ENCODE data around the gene USP36. TPM values are rescaled to one million over a fixed set of nuclear protein-coding genes. Genes with fewer than 3 reads are reported as not detected.
A peak's percentile ranks its signal among the peaks of the same experiment; 100 is the strongest.

USP36 gene
- total RNA-seq, 1 experiment from 2014 or later = 37.5 TPM

- Histone ChIP-seq H3K27me3 (ENCODE audit: low read length) (no peaks in the 10 kb centered on the region), H3F3A (ENCODE audit: low read length, unreplicated experiment) (no peaks in the 10 kb centered on the region), H3K79me2 (ENCODE audit: low read length) (peaks cover 14% of the 10 kb centered on the region), H3K9me2 (replicated peaks; ENCODE audit: low read length) (no peaks in the 10 kb centered on the region), H3K4me2 (ENCODE audit: low read length) (peak overlapping the region; percentile 10; the same call in 1 of the 2 replicates), H3K36me3 (ENCODE audit: low read depth, low read length) (no peaks in the 10 kb centered on the region), H4K20me1 (ENCODE audit: low read length) (peaks cover 2% of the 10 kb centered on the region), H3K4me3 (ENCODE audit: low read length) (no peak overlapping the region), H3K4me1 (ENCODE audit: insufficient read depth, low read length) (peaks cover 18% of the 10 kb centered on the region), H3K27ac (ENCODE audit: low read length) (peak overlapping the region; percentile 50), H3K9me3 (ENCODE audit: low read length) (no peaks in the 10 kb centered on the region), H2AFZ (ENCODE audit: low read length) (0 out of 2 replicates have a peak overlapping the region, but pooled peaks have one; percentile 12), H3K9ac (ENCODE audit: low read length) (no peak overlapping the region)
- CTCF ChIA-PET = no interaction called here
- no peak for TF ChIP-seq CTCF (conservative IDR thresholded peaks at IDR 0.05; ENCODE audit: low read depth, low read length)
- TF ChIP-seq EZH2 (IDR thresholded peaks at IDR 0.05; ENCODE audit: low read length, unreplicated experiment) = no peak
- TF ChIP-seq EZH2phosphoT487 (IDR thresholded peaks at IDR 0.05; ENCODE audit: borderline replicate concordance, low read length) = no peak
- peak; percentile 47 for DNase-seq
- ATAC-seq = no peak
- POLR2A ChIA-PET (ENCODE audit: unreplicated experiment) = no interaction called here
- BruUV-seq (replicated peaks) = no TSS peak
- intact Hi-C loops (cut with micrococcal nuclease) = no loop called here
Observed at GRCh38 chr17:78844301-78845005, 3.8 kb upstream of the USP36 start.

- POLR2A ChIA-PET (ENCODE audit: unreplicated experiment) = no interaction called here
- intact Hi-C loops (cut with micrococcal nuclease) = no loop called here
- no peak overlapping the region for H3K27ac ChIP-seq (ENCODE audit: low read length)
- H3K79me2 ChIP-seq (ENCODE audit: low read length) = peaks cover 29% of the 10 kb centered on the region
- CTCF ChIA-PET = no interaction called here
- peaks cover 16% of the 10 kb centered on the region for H4K20me1 ChIP-seq (ENCODE audit: low read length)
- BruUV-seq (replicated peaks) = no TSS peak
- H3K9me2 ChIP-seq (replicated peaks; ENCODE audit: low read length) = no peaks in the 10 kb centered on the region
- H3K9ac ChIP-seq (ENCODE audit: low read length) = no peak overlapping the region
- no peak overlapping the region for H3K4me2 ChIP-seq (ENCODE audit: low read length)
- DNase-seq (peak; percentile 53), ATAC-seq (no peak)
- peaks cover 32% of the 10 kb centered on the region for H3K4me1 ChIP-seq (ENCODE audit: insufficient read depth, low read length)
- H3F3A ChIP-seq (ENCODE audit: low read length, unreplicated experiment) = no peaks in the 10 kb centered on the region
- H3K4me3 ChIP-seq (ENCODE audit: low read length) = no peak overlapping the region
- no peak overlapping the region for H2AFZ ChIP-seq (ENCODE audit: low read length)
- no peaks in the 10 kb centered on the region for H3K36me3 ChIP-seq (ENCODE audit: low read depth, low read length)
- H3K27me3 ChIP-seq (ENCODE audit: low read length) = no peaks in the 10 kb centered on the region
- H3K9me3 ChIP-seq (ENCODE audit: low read length) = no peaks in the 10 kb centered on the region
- TF ChIP-seq CTCF (conservative IDR thresholded peaks at IDR 0.05; ENCODE audit: low read depth, low read length) (peak; percentile 80), EZH2 (IDR thresholded peaks at IDR 0.05; ENCODE audit: low read length, unreplicated experiment) (no peak)
Observed at GRCh38 chr17:78842881-78843565, 2.4 kb upstream of the USP36 start.

- POLR2A ChIA-PET (ENCODE audit: unreplicated experiment) = interaction anchor here (0.6 to 0.7 kb wide), 2 partner anchors 98 to 125 kb away, joined by 3 to 4 read pairs; no protein-coding TSS in a partner anchor
Observed at GRCh38 chr17:78840530-78840779, 159 bp downstream of the USP36 start.

More at GRCh38 chr17:78840530-78840779, 159 bp downstream of the USP36 start:
- intact Hi-C loops (cut with micrococcal nuclease) = loop anchor here (2.0 kb wide), 2 partner anchors 22 to 92 kb away; no protein-coding TSS in a partner anchor
- Histone ChIP-seq H3K9me3 (ENCODE audit: low read length) (no peaks in the 10 kb centered on the region), H3K27ac (ENCODE audit: low read length) (peak overlapping the region; percentile 84), H3K79me2 (ENCODE audit: low read length) (peaks cover 54% of the 10 kb centered on the region), H3F3A (ENCODE audit: low read length, unreplicated experiment) (no peaks in the 10 kb centered on the region), H3K4me2 (ENCODE audit: low read length) (peak overlapping the region; percentile 92), H3K36me3 (ENCODE audit: low read depth, low read length) (peaks cover 24% of the 10 kb centered on the region), H3K9ac (ENCODE audit: low read length) (peak overlapping the region; percentile 99), H3K9me2 (replicated peaks; ENCODE audit: low read length) (no peaks in the 10 kb centered on the region), H3K4me3 (ENCODE audit: low read length) (peak overlapping the region; percentile 77), H3K27me3 (ENCODE audit: low read length) (no peaks in the 10 kb centered on the region), H3K4me1 (ENCODE audit: insufficient read depth, low read length) (peaks cover 39% of the 10 kb centered on the region), H2AFZ (ENCODE audit: low read length) (peak overlapping the region; percentile 34; the same call in 1 of the 2 replicates), H4K20me1 (ENCODE audit: low read length) (peaks cover 36% of the 10 kb centered on the region)
- TF ChIP-seq CTCF (conservative IDR thresholded peaks at IDR 0.05; ENCODE audit: low read depth, low read length) = no peak
- no peak for TF ChIP-seq EZH2phosphoT487 (IDR thresholded peaks at IDR 0.05; ENCODE audit: borderline replicate concordance, low read length)
- no peak for TF ChIP-seq EZH2 (IDR thresholded peaks at IDR 0.05; ENCODE audit: low read length, unreplicated experiment)
- no peak for DNase-seq
- CTCF ChIA-PET = no interaction called here
- no peak; the same call in 1 of the 2 replicates for ATAC-seq
- no TSS peak for BruUV-seq (replicated peaks)
